Suprapubic skin (tissue), 4 donors: Measurements from ENCODE around the gene PIAS4.

ENCODE experiments used
- CTCF ChIP-seq, 2 donors: fragments of 200-600 bp in 1 of 2; fragments of 450-650 bp in 1 of 2; sonication (generic) in 1 of 2; IDR thresholded peaks; one replicate each; pipeline ENCODE4 v1.5.1; 2016 to 2019; ENCODE audit warnings: antibody characterized with exemption in 2 of 2, mild to moderate bottlenecking in 1 of 2, moderate library complexity in 1 of 2
- POLR2A ChIP-seq, 2 donors: fragments of 450-650 bp; IDR thresholded peaks; one replicate each; pipeline ENCODE4 v1.6.1; 2017; ENCODE audit warnings: antibody characterized with exemption in 2 of 2, mild to moderate bottlenecking in 2 of 2, moderate library complexity in 2 of 2
- POLR2AphosphoS5 ChIP-seq, 3 donors: sonication (generic); formaldehyde crosslinking; IDR thresholded peaks; one replicate each; pipeline ENCODE4 v1.6.1; 2017; ENCODE audit warnings: antibody characterized with exemption in 3 of 3

- no peak for TF ChIP-seq CTCF (IDR thresholded peaks at IDR 0.05)
- TF ChIP-seq POLR2AphosphoS5 (IDR thresholded peaks at IDR 0.05), result no peak
- no peak for TF ChIP-seq POLR2A (IDR thresholded peaks at IDR 0.05)
Observed at GRCh38 chr19:4059453-4059871, 51.9 kb downstream of the PIAS4 start.
